ENCODE results near the gene PHF23. TPM values are rescaled to one million over a fixed set of nuclear protein-coding genes. Genes with fewer than 3 reads are reported as not detected.

The PHF23 gene
- total and polyA plus RNA-seq, 9 of the 15 experiments (the other 6 are each of a cell fraction or from before 2014, with no cell fraction given): 7.4 to 87.5 (median 33.7) TPM

DNA sequence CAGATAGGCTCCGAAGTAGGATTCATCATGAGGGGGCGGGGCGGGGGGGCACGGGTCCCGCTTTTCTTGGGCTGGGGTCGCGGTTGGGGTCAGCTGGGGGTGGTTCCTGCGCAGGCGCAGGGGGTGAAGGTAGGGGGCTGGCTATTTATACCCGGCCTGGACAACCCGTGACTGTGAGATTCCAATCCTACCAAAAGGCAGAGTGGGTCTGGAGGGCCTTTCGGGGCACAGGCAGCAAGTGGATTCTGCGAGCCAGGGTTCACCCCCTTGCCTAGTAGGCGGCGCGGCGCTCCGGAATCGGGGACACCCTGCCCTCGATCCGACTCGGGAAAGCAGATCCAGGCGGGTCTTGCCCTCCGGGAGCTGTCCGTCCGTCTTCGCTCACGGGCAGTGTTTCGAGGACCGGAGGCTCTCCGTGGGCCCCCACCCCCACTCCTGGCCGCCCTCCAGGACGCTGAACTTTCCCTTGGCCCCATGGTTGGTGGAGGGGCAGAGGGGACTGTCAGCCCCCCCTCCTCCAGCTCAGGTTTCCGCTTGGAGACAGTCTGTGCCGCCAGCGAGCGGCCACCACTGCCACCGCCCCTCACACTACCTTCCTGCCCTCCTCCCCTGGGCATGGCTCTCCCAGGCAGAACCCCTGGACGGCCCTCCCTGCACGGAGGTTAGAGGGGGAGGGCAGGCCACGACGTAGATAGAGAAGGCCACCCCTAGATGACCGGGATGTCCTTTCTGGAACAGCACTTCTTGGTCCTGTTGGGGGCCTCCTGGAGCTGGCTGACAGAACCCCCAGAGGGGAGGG, 42.9 kb upstream of the PHF23 start (continued):
- TF ChIP-seq ZNF449 (CRISPR knock-in tag; IDR thresholded peaks at IDR 0.05) (no peak), TAF9B (IDR thresholded peaks at IDR 0.05; ENCODE audit: partially characterized antibody) (no peak), SMAD3 (CRISPR knock-in tag; conservative IDR thresholded peaks at IDR 0.05) (no peak), ARID3A (IDR thresholded peaks at IDR 0.05; ENCODE audit: borderline replicate concordance, low read depth, low read length) (no peak), FUS (optimal IDR thresholded peaks at IDR 0.05; ENCODE audit: low read depth, low read length) (no peak), MBD1 (CRISPR knock-in tag; IDR thresholded peaks at IDR 0.05) (no peak), SETDB1 (IDR thresholded peaks at IDR 0.05; ENCODE audit: low read length) (no peak), HDAC8 (tag; IDR thresholded peaks at IDR 0.05) (no peak), MTA2 (IDR thresholded peaks at IDR 0.05; ENCODE audit: low read depth) (no peak), NFE2L1 (tag; IDR thresholded peaks at IDR 0.05; ENCODE audit: borderline replicate concordance, low read depth) (no peak), CTCFL (IDR thresholded peaks at IDR 0.05; ENCODE audit: borderline replicate concordance, insufficient read depth, low read depth, low read length, poor library complexity, severe bottlenecking) (no peak), ZNF354B (CRISPR knock-in tag; IDR thresholded peaks at IDR 0.05) (no peak), TEAD1 (CRISPR knock-in tag; IDR thresholded peaks at IDR 0.05) (no peak), EZH2 (IDR thresholded peaks at IDR 0.05; ENCODE audit: borderline replicate concordance, low read depth, low read length) (no peak), MITF (IDR thresholded peaks at IDR 0.05) (no peak)
- TF ChIP-seq, protein P1, sequence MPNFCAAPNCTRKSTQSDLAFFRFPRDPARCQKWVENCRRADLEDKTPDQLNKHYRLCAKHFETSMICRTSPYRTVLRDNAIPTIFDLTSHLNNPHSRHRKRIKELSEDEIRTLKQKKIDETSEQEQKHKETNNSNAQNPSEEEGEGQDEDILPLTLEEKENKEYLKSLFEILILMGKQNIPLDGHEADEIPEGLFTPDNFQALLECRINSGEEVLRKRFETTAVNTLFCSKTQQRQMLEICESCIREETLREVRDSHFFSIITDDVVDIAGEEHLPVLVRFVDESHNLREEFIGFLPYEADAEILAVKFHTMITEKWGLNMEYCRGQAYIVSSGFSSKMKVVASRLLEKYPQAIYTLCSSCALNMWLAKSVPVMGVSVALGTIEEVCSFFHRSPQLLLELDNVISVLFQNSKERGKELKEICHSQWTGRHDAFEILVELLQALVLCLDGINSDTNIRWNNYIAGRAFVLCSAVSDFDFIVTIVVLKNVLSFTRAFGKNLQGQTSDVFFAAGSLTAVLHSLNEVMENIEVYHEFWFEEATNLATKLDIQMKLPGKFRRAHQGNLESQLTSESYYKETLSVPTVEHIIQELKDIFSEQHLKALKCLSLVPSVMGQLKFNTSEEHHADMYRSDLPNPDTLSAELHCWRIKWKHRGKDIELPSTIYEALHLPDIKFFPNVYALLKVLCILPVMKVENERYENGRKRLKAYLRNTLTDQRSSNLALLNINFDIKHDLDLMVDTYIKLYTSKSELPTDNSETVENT (CRISPR knock-in tag; IDR thresholded peaks at IDR 0.05): no peak

All from K562 (cell line).